ENCODE data around the gene PARP11. TPM values are rescaled to one million over a fixed set of nuclear protein-coding genes. Genes with fewer than 3 reads are reported as not detected.

Gene PARP11
- total RNA-seq, 1 donor from 2014 or later = 10.4 TPM

DNA sequence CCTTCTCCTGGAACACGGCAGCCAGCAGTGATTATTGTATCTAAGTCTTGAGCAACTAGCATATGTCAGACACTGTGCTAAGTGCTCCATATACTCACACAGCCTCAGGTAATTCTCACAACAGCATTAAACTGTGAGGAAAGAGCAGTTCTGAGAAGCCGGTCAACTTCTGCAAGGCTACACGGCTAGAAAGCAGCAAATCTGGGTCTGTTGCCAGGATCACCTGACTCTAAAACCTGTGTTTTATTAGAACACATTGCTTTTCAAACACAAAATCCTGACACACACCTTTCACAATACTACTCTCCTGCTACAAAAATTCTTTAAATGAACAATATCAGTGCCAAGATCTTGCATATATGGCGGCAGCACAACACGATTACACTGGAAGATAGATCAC is 70.5 kb downstream of the PARP11 start:
- H3K4me1 Mint-ChIP-seq (ENCODE audit: low read depth, unreplicated experiment) = peaks cover 3% of the 10 kb centered on the region
- H3K4me3 Mint-ChIP-seq (ENCODE audit: unreplicated experiment) = no peak overlapping the region
- Histone ChIP-seq H3K79me2 (ENCODE audit: insufficient read depth, low read length) (no peaks in the 10 kb centered on the region), H4K20me1 (ENCODE audit: insufficient read depth, low read length) (no peaks in the 10 kb centered on the region), H3K9ac (ENCODE audit: low read length) (no peak overlapping the region), H3K4me1 (ENCODE audit: insufficient read depth, low read length) (no peaks in the 10 kb centered on the region), H2AFZ (ENCODE audit: low read depth, low read length) (no peak overlapping the region), H3K36me3 (ENCODE audit: insufficient read depth, low read length) (no peaks in the 10 kb centered on the region), H3K4me2 (ENCODE audit: low read length) (no peak overlapping the region), H3K27ac (ENCODE audit: low read depth, low read length) (no peak overlapping the region), H3K27me3 (ENCODE audit: insufficient read depth, low read length) (no peaks in the 10 kb centered on the region), H3K4me3 (ENCODE audit: insufficient read depth, low read depth, low read length) (no peak overlapping the region), H3K9me3 (ENCODE audit: insufficient read depth, low read depth, low read length) (no peaks in the 10 kb centered on the region)
- TF ChIP-seq, protein P1, sequence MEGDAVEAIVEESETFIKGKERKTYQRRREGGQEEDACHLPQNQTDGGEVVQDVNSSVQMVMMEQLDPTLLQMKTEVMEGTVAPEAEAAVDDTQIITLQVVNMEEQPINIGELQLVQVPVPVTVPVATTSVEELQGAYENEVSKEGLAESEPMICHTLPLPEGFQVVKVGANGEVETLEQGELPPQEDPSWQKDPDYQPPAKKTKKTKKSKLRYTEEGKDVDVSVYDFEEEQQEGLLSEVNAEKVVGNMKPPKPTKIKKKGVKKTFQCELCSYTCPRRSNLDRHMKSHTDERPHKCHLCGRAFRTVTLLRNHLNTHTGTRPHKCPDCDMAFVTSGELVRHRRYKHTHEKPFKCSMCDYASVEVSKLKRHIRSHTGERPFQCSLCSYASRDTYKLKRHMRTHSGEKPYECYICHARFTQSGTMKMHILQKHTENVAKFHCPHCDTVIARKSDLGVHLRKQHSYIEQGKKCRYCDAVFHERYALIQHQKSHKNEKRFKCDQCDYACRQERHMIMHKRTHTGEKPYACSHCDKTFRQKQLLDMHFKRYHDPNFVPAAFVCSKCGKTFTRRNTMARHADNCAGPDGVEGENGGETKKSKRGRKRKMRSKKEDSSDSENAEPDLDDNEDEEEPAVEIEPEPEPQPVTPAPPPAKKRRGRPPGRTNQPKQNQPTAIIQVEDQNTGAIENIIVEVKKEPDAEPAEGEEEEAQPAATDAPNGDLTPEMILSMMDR (IDR thresholded peaks at IDR 0.05; ENCODE audit: insufficient read depth, low read depth, low read length) = no peak
- no peak for TF ChIP-seq EZH2 (IDR thresholded peaks at IDR 0.05; ENCODE audit: insufficient read depth, low read length)
- H3K36me3 Mint-ChIP-seq (ENCODE audit: low read depth, unreplicated experiment) = no peaks in the 10 kb centered on the region
- DNase-seq (ENCODE audit: low read depth) (no peak), FAIRE-seq (no peak)
- H3K27ac Mint-ChIP-seq (ENCODE audit: unreplicated experiment) = no peak overlapping the region
- H3K9me3 Mint-ChIP-seq (ENCODE audit: unreplicated experiment) = no peaks in the 10 kb centered on the region
- no peaks in the 10 kb centered on the region for H3K27me3 Mint-ChIP-seq (ENCODE audit: low read depth, unreplicated experiment)

DNA sequence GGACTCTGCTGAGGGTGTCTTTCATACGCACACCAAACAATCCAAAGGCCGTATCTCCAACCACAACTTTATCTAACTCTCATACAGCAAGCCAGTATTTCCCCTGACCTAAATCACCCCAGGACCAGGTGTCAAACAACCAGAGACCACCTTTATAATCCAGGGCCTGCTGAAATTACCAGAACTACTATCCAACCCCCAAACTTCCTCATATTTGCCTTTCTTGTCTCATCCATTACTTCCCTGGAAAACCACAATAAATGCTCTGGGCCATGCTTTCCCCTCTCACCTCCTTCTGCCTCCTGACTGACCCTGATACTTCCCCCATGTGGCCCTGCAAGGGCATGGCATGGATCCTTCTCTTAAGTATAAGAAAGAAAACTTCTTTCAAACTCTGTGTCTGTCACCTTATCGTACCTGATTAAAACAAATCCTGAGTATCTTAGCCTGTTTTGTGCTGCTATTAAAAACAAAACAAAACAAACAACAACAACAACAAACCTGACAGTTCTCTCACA is 75.6 kb downstream of the PARP11 start:
- Histone ChIP-seq H3K9me3 (ENCODE audit: insufficient read depth, low read depth, low read length) (no peaks in the 10 kb centered on the region), H4K20me1 (ENCODE audit: insufficient read depth, low read length) (no peaks in the 10 kb centered on the region), H2AFZ (ENCODE audit: low read depth, low read length) (no peak overlapping the region), H3K27ac (ENCODE audit: low read depth, low read length) (no peak overlapping the region), H3K4me1 (ENCODE audit: insufficient read depth, low read length) (no peaks in the 10 kb centered on the region), H3K4me2 (ENCODE audit: low read length) (no peak overlapping the region), H3K9ac (ENCODE audit: low read length) (no peak overlapping the region), H3K4me3 (ENCODE audit: insufficient read depth, low read depth, low read length) (no peak overlapping the region), H3K79me2 (ENCODE audit: insufficient read depth, low read length) (no peaks in the 10 kb centered on the region), H3K36me3 (ENCODE audit: insufficient read depth, low read length) (no peaks in the 10 kb centered on the region), H3K27me3 (ENCODE audit: insufficient read depth, low read length) (no peaks in the 10 kb centered on the region)
- no peak for TF ChIP-seq EZH2 (IDR thresholded peaks at IDR 0.05; ENCODE audit: insufficient read depth, low read length)
- TF ChIP-seq, protein P1 (IDR thresholded peaks at IDR 0.05; ENCODE audit: insufficient read depth, low read depth, low read length) = no peak
- H3K27ac Mint-ChIP-seq (ENCODE audit: unreplicated experiment) = no peak overlapping the region
- FAIRE-seq (no peak), DNase-seq (ENCODE audit: low read depth) (no peak)
- peaks cover 3% of the 10 kb centered on the region for H3K36me3 Mint-ChIP-seq (ENCODE audit: low read depth, unreplicated experiment)
- peaks cover 4% of the 10 kb centered on the region for H3K27me3 Mint-ChIP-seq (ENCODE audit: low read depth, unreplicated experiment)
- no peak overlapping the region for H3K4me3 Mint-ChIP-seq (ENCODE audit: unreplicated experiment)
- H3K4me1 Mint-ChIP-seq (ENCODE audit: low read depth, unreplicated experiment) = no peaks in the 10 kb centered on the region
- no peaks in the 10 kb centered on the region for H3K9me3 Mint-ChIP-seq (ENCODE audit: unreplicated experiment)

DNA sequence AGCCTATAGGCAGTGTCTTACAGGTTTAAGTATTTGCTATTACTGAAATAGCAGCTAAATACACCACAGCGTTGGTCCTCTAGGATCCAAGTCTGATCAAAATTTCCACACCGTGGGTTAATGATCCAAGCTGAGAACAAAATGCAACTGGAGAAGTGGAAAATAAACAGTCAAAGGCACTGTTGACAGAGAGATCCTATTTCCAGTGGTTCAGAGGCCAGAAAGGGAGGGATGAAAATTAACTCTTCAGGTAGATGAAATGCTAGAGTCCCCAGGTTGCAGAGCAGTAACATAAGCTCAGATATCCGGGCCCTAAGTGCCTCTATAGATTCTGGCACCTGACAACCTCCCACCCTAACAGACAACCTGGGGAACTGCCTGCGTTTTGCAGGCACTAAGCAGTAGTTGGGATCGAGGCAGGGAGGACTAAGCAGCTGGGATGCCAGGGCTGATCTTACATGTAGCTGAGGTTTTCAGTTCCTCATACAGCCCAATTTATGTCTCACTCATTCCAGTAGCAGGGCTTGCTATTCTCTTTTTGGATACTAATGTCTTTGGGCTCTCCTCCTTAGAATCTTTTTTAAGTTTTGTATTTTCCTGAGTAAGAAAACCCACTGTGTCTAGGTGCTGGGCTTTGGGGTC is 77.6 kb downstream of the PARP11 start:
- no peaks in the 10 kb centered on the region for H3K27me3 ChIP-seq (ENCODE audit: insufficient read depth, low read length)
- no peak overlapping the region for H3K4me3 Mint-ChIP-seq (ENCODE audit: unreplicated experiment)
- H3K9me3 ChIP-seq (ENCODE audit: insufficient read depth, low read depth, low read length) = no peaks in the 10 kb centered on the region
- H3K4me1 ChIP-seq (ENCODE audit: insufficient read depth, low read length) = no peaks in the 10 kb centered on the region
- H3K9ac ChIP-seq (ENCODE audit: low read length) = no peak overlapping the region
- H3K4me3 ChIP-seq (ENCODE audit: insufficient read depth, low read depth, low read length) = no peak overlapping the region
- no peak for DNase-seq (ENCODE audit: low read depth)
- H3K27ac Mint-ChIP-seq (ENCODE audit: unreplicated experiment) = no peak overlapping the region
- no peaks in the 10 kb centered on the region for H3K9me3 Mint-ChIP-seq (ENCODE audit: unreplicated experiment)
- H4K20me1 ChIP-seq (ENCODE audit: insufficient read depth, low read length) = no peaks in the 10 kb centered on the region
- no peak for TF ChIP-seq EZH2 (IDR thresholded peaks at IDR 0.05; ENCODE audit: insufficient read depth, low read length)
- TF ChIP-seq, protein P1 (IDR thresholded peaks at IDR 0.05; ENCODE audit: insufficient read depth, low read depth, low read length) = no peak
- no peak overlapping the region for H3K27ac ChIP-seq (ENCODE audit: low read depth, low read length)
- peaks cover 4% of the 10 kb centered on the region for H3K27me3 Mint-ChIP-seq (ENCODE audit: low read depth, unreplicated experiment)
- H3K36me3 Mint-ChIP-seq (ENCODE audit: low read depth, unreplicated experiment) = peaks cover 3% of the 10 kb centered on the region
- no peak for FAIRE-seq
- no peaks in the 10 kb centered on the region for H3K36me3 ChIP-seq (ENCODE audit: insufficient read depth, low read length)
- H3K4me2 ChIP-seq (ENCODE audit: low read length) = no peak overlapping the region
- H3K4me1 Mint-ChIP-seq (ENCODE audit: low read depth, unreplicated experiment) = no peaks in the 10 kb centered on the region
- H2AFZ ChIP-seq (ENCODE audit: low read depth, low read length) = no peak overlapping the region
- no peaks in the 10 kb centered on the region for H3K79me2 ChIP-seq (ENCODE audit: insufficient read depth, low read length)
